ENCODE data around the gene TUT4. TPM values are rescaled to one million over a fixed set of nuclear protein-coding genes. Genes with fewer than 3 reads are reported as not detected.
A peak's percentile ranks its signal among the peaks of the same experiment; 100 is the strongest.

Gene TUT4
- total and polyA plus RNA-seq, 2 of the 4 experiments (the other 2 are of a cell fraction) = 10.9 to 40.0 TPM

DNA sequence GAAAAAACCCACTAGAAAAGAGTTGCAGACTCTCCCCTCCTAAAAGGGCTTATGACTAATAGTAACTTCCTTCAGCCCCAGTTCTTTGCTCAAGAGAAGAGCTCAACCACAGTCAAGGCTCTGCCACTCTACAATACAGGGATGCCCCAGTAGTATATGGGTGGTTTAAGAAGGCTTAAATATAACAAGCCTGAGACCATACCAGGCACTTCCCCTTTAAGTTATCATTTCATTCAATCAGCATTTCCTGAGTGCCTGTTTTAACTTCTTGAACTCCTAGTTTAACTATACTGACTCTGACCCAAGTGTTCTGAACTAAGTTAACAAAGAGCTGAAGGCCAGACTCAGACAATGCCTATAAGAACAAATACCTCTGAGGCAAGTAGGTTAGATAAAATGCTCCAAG, 128.7 kb downstream of the TUT4 start:
- Histone ChIP-seq H2BK20ac (ENCODE audit: low read depth, low read length) (no peak overlapping the region), H2AFZ (replicated peaks; ENCODE audit: low read length, poor library complexity) (no peak overlapping the region), H3K36me3 (ENCODE audit: control insufficient read depth, insufficient read depth, low read length) (peaks cover 10% of the 10 kb centered on the region), H2BK5ac (ENCODE audit: low read depth, low read length, poor library complexity, severe bottlenecking) (no peak overlapping the region), H2AK5ac (ENCODE audit: low read depth, low read length) (no peak overlapping the region), H4K91ac (ENCODE audit: insufficient read depth, low read depth, low read length) (no peak overlapping the region), H3K9ac (ENCODE audit: low read depth, low read length) (no peak overlapping the region), H3K56ac (ENCODE audit: extremely low read depth, insufficient read depth, low read length) (no peak overlapping the region), H3K18ac (ENCODE audit: low read depth, low read length) (no peak overlapping the region), H3K4me1 (ENCODE audit: control insufficient read depth, insufficient read depth, low read length) (peaks cover 16% of the 10 kb centered on the region), H3K23ac (ENCODE audit: low read depth, low read length) (no peak overlapping the region), H3K27ac (ENCODE audit: insufficient read depth, low read length) (no peak overlapping the region), H4K5ac (ENCODE audit: low read depth, low read length) (no peak overlapping the region), H4K8ac (ENCODE audit: low read depth in 2 of 2, low read length in 2 of 2) (no peak overlapping the region), H3K4me2 (ENCODE audit: low read depth, low read length) (no peak overlapping the region; the same call in 1 of the 2 replicates), H3K27me3 (ENCODE audit: control insufficient read depth, insufficient read depth, low read length) (no peaks in the 10 kb centered on the region), H3K79me1 (ENCODE audit: low read depth in 1 of 2, low read length in 2 of 2) (peaks cover 3 to 28% of the 10 kb centered on the region in 2 experiments; a peak in 3 of 4 replicates), H2BK120ac (ENCODE audit: low read depth, low read length) (no peak overlapping the region), H3K9me1 (ENCODE audit: insufficient read depth, low read length) (peaks cover 12% of the 10 kb centered on the region), H3K9me3 (ENCODE audit: control insufficient read depth, insufficient read depth, low read length) (no peaks in the 10 kb centered on the region), H3K4me3 (ENCODE audit: insufficient read depth, low read depth, low read length) (no peak overlapping the region), H3K4ac (ENCODE audit: low read depth, low read length) (no peak overlapping the region), H2BK15ac (ENCODE audit: low read depth, low read length) (no peak overlapping the region), H2AK9ac (replicated peaks; ENCODE audit: low read depth, low read length, poor library complexity) (no peak overlapping the region), H3K14ac (replicated peaks; ENCODE audit: low read depth, low read length) (no peak overlapping the region), H4K20me1 (ENCODE audit: insufficient read depth, low read length) (peaks cover 10% of the 10 kb centered on the region; the same call in 1 of the 2 replicates)
- ChIA-PET POLR2A (ENCODE audit: unreplicated experiment) (no interaction called here), CTCF (interaction anchor here (0.6 kb wide), 1 partner anchor 57 kb away, joined by 4 read pairs; no protein-coding TSS in a partner anchor)
- dilution Hi-C loops (cut with HindIII; ENCODE audit: low sequenced_read_pairs, unreplicated experiment) (no loop called here), intact Hi-C loops (cut with micrococcal nuclease) (no loop called here), in situ Hi-C loops (cut with MboI; ENCODE audit: low sequenced_read_pairs) (no loop called here)
- DNase-seq = peak; percentile 13
- no peak for TF ChIP-seq MAFK (IDR thresholded peaks at IDR 0.05; ENCODE audit: low read depth, low read length)
- no peak for TF ChIP-seq MAZ (IDR thresholded peaks at IDR 0.05; ENCODE audit: borderline replicate concordance, low read depth, low read length)
- TF ChIP-seq, protein P1, sequence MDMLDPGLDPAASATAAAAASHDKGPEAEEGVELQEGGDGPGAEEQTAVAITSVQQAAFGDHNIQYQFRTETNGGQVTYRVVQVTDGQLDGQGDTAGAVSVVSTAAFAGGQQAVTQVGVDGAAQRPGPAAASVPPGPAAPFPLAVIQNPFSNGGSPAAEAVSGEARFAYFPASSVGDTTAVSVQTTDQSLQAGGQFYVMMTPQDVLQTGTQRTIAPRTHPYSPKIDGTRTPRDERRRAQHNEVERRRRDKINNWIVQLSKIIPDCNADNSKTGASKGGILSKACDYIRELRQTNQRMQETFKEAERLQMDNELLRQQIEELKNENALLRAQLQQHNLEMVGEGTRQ (IDR thresholded peaks at IDR 0.05; ENCODE audit: low read depth, low read length) = no peak
- no peak for TF ChIP-seq FOS (IDR thresholded peaks at IDR 0.05; ENCODE audit: low read depth, low read length)
- no peak for TF ChIP-seq NFE2L2 (IDR thresholded peaks at IDR 0.05; ENCODE audit: low read depth, low read length)
- no peak for TF ChIP-seq RCOR1 (IDR thresholded peaks at IDR 0.05; ENCODE audit: insufficient replicate concordance, low read length)
- TF ChIP-seq SMC3 (IDR thresholded peaks at IDR 0.05; ENCODE audit: low read depth, low read length) = no peak
- no peak for TF ChIP-seq RFX5 (IDR thresholded peaks at IDR 0.05; ENCODE audit: low read depth, low read length)
- no peak for TF ChIP-seq MXI1 (IDR thresholded peaks at IDR 0.05; ENCODE audit: borderline replicate concordance, low read depth, low read length)
- no peak for TF ChIP-seq RAD21 (IDR thresholded peaks at IDR 0.05; ENCODE audit: low read length)
- no peak for TF ChIP-seq CEBPB (IDR thresholded peaks at IDR 0.05; ENCODE audit: low read depth, low read length)
- TF ChIP-seq, protein P2, sequence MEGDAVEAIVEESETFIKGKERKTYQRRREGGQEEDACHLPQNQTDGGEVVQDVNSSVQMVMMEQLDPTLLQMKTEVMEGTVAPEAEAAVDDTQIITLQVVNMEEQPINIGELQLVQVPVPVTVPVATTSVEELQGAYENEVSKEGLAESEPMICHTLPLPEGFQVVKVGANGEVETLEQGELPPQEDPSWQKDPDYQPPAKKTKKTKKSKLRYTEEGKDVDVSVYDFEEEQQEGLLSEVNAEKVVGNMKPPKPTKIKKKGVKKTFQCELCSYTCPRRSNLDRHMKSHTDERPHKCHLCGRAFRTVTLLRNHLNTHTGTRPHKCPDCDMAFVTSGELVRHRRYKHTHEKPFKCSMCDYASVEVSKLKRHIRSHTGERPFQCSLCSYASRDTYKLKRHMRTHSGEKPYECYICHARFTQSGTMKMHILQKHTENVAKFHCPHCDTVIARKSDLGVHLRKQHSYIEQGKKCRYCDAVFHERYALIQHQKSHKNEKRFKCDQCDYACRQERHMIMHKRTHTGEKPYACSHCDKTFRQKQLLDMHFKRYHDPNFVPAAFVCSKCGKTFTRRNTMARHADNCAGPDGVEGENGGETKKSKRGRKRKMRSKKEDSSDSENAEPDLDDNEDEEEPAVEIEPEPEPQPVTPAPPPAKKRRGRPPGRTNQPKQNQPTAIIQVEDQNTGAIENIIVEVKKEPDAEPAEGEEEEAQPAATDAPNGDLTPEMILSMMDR (conservative IDR thresholded peaks at IDR 0.05; ENCODE audit: low read depth, low read length) = no peak
- TF ChIP-seq CHD1 (IDR thresholded peaks at IDR 0.05; ENCODE audit: low read depth, low read length) = no peak
- TF ChIP-seq, protein P3, sequence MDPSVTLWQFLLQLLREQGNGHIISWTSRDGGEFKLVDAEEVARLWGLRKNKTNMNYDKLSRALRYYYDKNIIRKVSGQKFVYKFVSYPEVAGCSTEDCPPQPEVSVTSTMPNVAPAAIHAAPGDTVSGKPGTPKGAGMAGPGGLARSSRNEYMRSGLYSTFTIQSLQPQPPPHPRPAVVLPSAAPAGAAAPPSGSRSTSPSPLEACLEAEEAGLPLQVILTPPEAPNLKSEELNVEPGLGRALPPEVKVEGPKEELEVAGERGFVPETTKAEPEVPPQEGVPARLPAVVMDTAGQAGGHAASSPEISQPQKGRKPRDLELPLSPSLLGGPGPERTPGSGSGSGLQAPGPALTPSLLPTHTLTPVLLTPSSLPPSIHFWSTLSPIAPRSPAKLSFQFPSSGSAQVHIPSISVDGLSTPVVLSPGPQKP (IDR thresholded peaks at IDR 0.05; ENCODE audit: borderline replicate concordance, low read depth, low read length) = no peak
- no peak for TF ChIP-seq POLR2A (IDR thresholded peaks at IDR 0.05; ENCODE audit: low read depth, low read length)
- TF ChIP-seq BHLHE40 (IDR thresholded peaks at IDR 0.05; ENCODE audit: low read depth, low read length) = no peak
- no TSS peak for BruUV-seq (replicated peaks)
- peak; percentile 33; the same call in 1 of the 2 replicates for ATAC-seq (ENCODE audit: low read depth)
